Brain microvascular endothelial cell (primary cell): ENCODE measurements around the gene YWHAQ.

ENCODE experiments used
- DNase-seq: peaks from one replicate; pipeline ENCODE4 v3.0.0-alpha.2; 2020
- H3K27ac ChIP-seq: fragments of 250-450 bp; sonication (Bioruptor Pico); 2 replicates; pipeline ENCODE4 v1.5.1; 2020; ENCODE audit warnings: mild to moderate bottlenecking, moderate library complexity
- H3K27me3 ChIP-seq: fragments of 250-450 bp; sonication (Bioruptor Pico); replicated peaks from 2 replicates; pipeline ENCODE4 v1.5.1; 2020; ENCODE audit warnings: mild to moderate bottlenecking
- H3K36me3 ChIP-seq: fragments of 250-450 bp; sonication (Bioruptor Pico); replicated peaks from 2 replicates; pipeline ENCODE4 v1.5.1; 2020; ENCODE audit warnings: mild to moderate bottlenecking
- H3K4me3 ChIP-seq: 2 replicates; pipeline ENCODE4 v1.5.1; 2011; ENCODE audit warnings: low read depth, mild to moderate bottlenecking, control low read depth, low read length, moderate library complexity
- CTCF ChIP-seq: IDR thresholded peaks from 2 replicates; pipeline ENCODE4 v1.5.1; 2011; ENCODE audit warnings: low read depth, mild to moderate bottlenecking, moderate library complexity, low read length, control low read depth, inconsistent platforms; ENCODE audit errors: missing control alignments
- in situ Hi-C: cut with HindIII; loops from 2 replicates; pipeline ENCODE4 v1.10.0; 2017; ENCODE audit warnings: low sequenced_read_pairs, low pct_ligation_motif_present

YWHAQ gene

GRCh38 chr2:9664365-9664764 is 33.6 kb upstream of the YWHAQ start:
- Histone ChIP-seq H3K4me3 (no peak overlapping the region), H3K27ac (no peak overlapping the region), H3K27me3 (no peaks in the 10 kb centered on the region), H3K36me3 (no peaks in the 10 kb centered on the region)
- TF ChIP-seq CTCF, result no peak
- DNase-seq, result no peak
- in situ Hi-C loops, result no loop called here

- TF ChIP-seq CTCF, result no peak
- no peaks in the 10 kb centered on the region for H3K27me3 ChIP-seq
- in situ Hi-C loops, result no loop called here
Observed at GRCh38 chr2:9663008-9663879, 32.4 kb upstream of the YWHAQ start.

GRCh38 chr2:9661261-9661660 is 30.5 kb upstream of the YWHAQ start:
- in situ Hi-C loops, result no loop called here

More at GRCh38 chr2:9663008-9663879, 32.4 kb upstream of the YWHAQ start:
- no peak for DNase-seq
- Histone ChIP-seq H3K27ac (no peak overlapping the region), H3K4me3 (no peak overlapping the region), H3K36me3 (no peaks in the 10 kb centered on the region)

GRCh38 chr2:9660781-9661180 is 30.0 kb upstream of the YWHAQ start:
- Histone ChIP-seq H3K4me3 (no peak overlapping the region), H3K27me3 (no peaks in the 10 kb centered on the region), H3K27ac (no peak overlapping the region), H3K36me3 (no peaks in the 10 kb centered on the region)
- DNase-seq, result no peak
- no peak for TF ChIP-seq CTCF
- in situ Hi-C loops, result no loop called here

More at GRCh38 chr2:9661261-9661660, 30.5 kb upstream of the YWHAQ start:
- no peak for TF ChIP-seq CTCF
- Histone ChIP-seq H3K36me3 (no peaks in the 10 kb centered on the region), H3K4me3 (no peak overlapping the region), H3K27me3 (no peaks in the 10 kb centered on the region), H3K27ac (no peak overlapping the region)
- DNase-seq, result no peak

GRCh38 chr2:9660154-9660553 is 29.4 kb upstream of the YWHAQ start:
- H3K4me3 ChIP-seq, result no peak overlapping the region
- H3K36me3 ChIP-seq, result no peaks in the 10 kb centered on the region
- no peak for TF ChIP-seq CTCF
- H3K27me3 ChIP-seq, result no peaks in the 10 kb centered on the region
- no peak overlapping the region for H3K27ac ChIP-seq
- DNase-seq, result no peak
- in situ Hi-C loops, result no loop called here
